HCT116 (cell line): ENCODE measurements around the gene FLYWCH1. TPM values are rescaled to one million over a fixed set of nuclear protein-coding genes. Genes with fewer than 3 reads are reported as not detected.
A peak's percentile ranks its signal among the peaks of the same experiment; 100 is the strongest.
"Not testable (repeated sequence)": the region's sequence is repeated elsewhere in the genome, so short reads cannot be mapped to it uniquely, and the experiment has no call there.

ENCODE experiments used
- ATAC-seq: fragments of 200-7000 bp; cut with Tn5 transposase; 2 replicates; pipeline ENCODE4 v1.9.1; 2020; ENCODE audit warnings: mild to moderate bottlenecking, moderate library complexity
- BruUV-seq: library from RNA; stranded (reverse); fragments of 400-500 nt; replicated peaks from 2 replicates; lab custom pipeline; 2021; lab: Mats Ljungman, UMichigan
- CTCF ChIA-PET: fragments of 300-600 bp; sonication (Branson Sonifier 250); formaldehyde crosslinking; loops from one replicate; lab custom pipeline; 2021; ENCODE audit warnings: antibody characterized with exemption; lab: Charles Lee
- POLR2A ChIA-PET: fragments of 300-600, 350-600 bp; sonication (Branson Sonifier 250); formaldehyde crosslinking; loops from one replicate; lab custom pipeline; 2021; ENCODE audit warnings: antibody characterized with exemption; lab: Charles Lee
- RAD21 ChIA-PET, 2 experiments: fragments of 300-600 bp; sonication (Branson Sonifier 250); formaldehyde crosslinking; loops; one replicate each; lab custom pipeline; 2023; ENCODE audit warnings: low total read pairs in 2 of 2; ENCODE audit not compliant: uncharacterized antibody in 2 of 2, unreplicated experiment in 2 of 2, low non-redundant PET in 1 of 2; lab: Charles Lee
- DNase-seq: peaks from one replicate; pipeline ENCODE4 v3.0.0-alpha.2; 2010; ENCODE audit warnings: low read depth, low spot score
- H2AFZ ChIP-seq: fragments of 200-600 bp; shearing (Covaris generic), sonication (generic); 2 replicates; pipeline ENCODE4 v1.6.1; 2017; ENCODE audit warnings: low read depth, mixed run types, mixed read lengths, antibody characterized with exemption, low read length; ENCODE audit not compliant: poor library complexity, severe bottlenecking
- H3K27ac ChIP-seq: 2 replicates; pipeline ENCODE4 v1.5.1; 2012; ENCODE audit warnings: low read depth, low read length
- H3K27me3 ChIP-seq: fragments of 200-600 bp; sonication (generic); 2 replicates; pipeline ENCODE4 v1.6.1; 2016; ENCODE audit warnings: mixed run types, low read length, mixed read lengths; ENCODE audit not compliant: insufficient read depth
- H3K36me3 ChIP-seq, 2 experiments: fragments of 200-500 bp in 1 of 2; fragments of 200-600 bp in 1 of 2; sonication (Bioruptor generic) in 1 of 2; sonication (generic) in 1 of 2; 2 replicates each; pipeline versions ENCODE4 v1.5.1 to v1.6.1; 2014 to 2016; ENCODE audit warnings: low read length in 2 of 2, inconsistent platforms in 1 of 2, mixed read lengths in 1 of 2, mixed run types in 1 of 2; ENCODE audit not compliant: insufficient read depth in 2 of 2, control insufficient read depth in 1 of 2
- H3K4me1 ChIP-seq, 2 experiments: fragments of 200-600 bp in 1 of 2; sonication (generic) in 1 of 2; 2 replicates each; pipeline versions ENCODE4 v1.5.1 to v1.6.1; 2012 to 2017; ENCODE audit warnings: low read length in 2 of 2, inconsistent platforms in 1 of 2, mild to moderate bottlenecking in 1 of 2, mixed read lengths in 1 of 2, mixed run types in 1 of 2, moderate library complexity in 1 of 2; ENCODE audit not compliant: insufficient read depth in 2 of 2, control insufficient read depth in 1 of 2
- H3K4me2 ChIP-seq: fragments of 200-600 bp; sonication (generic); 2 replicates; pipeline ENCODE4 v1.6.1; 2017; ENCODE audit warnings: mixed run types, low read length, mixed read lengths
- H3K4me3 ChIP-seq, 2 experiments: fragments of 200-600 bp in 1 of 2; sonication (generic) in 1 of 2; replicated peaks in 1 of 2; 2 replicates each; pipeline ENCODE4 v1.5.1; 2011 to 2016; ENCODE audit warnings: low read length in 2 of 2, control low read depth in 1 of 2, low read depth in 1 of 2, mild to moderate bottlenecking in 1 of 2, mixed read lengths in 1 of 2, mixed run types in 1 of 2
- H3K79me2 ChIP-seq: fragments of 200-600 bp; sonication (generic); 2 replicates; pipeline ENCODE4 v1.6.1; 2017; ENCODE audit warnings: mild to moderate bottlenecking, mixed run types, low read length, moderate library complexity, mixed read lengths; ENCODE audit not compliant: insufficient read depth
- H3K9ac ChIP-seq: fragments of 200-600 bp; sonication (generic); 2 replicates; pipeline ENCODE4 v1.6.1; 2016; ENCODE audit warnings: low read length, mixed read lengths
- H3K9me2 ChIP-seq: fragments of 200-600 bp; sonication (generic), shearing (Covaris generic); 2 replicates; pipeline ENCODE4 v1.6.1; 2017; ENCODE audit warnings: mixed run types, mild to moderate bottlenecking, moderate library complexity; ENCODE audit not compliant: insufficient read depth
- H3K9me3 ChIP-seq, 2 experiments: fragments of 200-500 bp in 1 of 2; fragments of 200-600 bp in 1 of 2; sonication (Bioruptor generic) in 1 of 2; sonication (generic) in 1 of 2; 2 replicates each; pipeline ENCODE4 v1.6.1; 2014 to 2017; ENCODE audit warnings: low read length in 2 of 2, mixed read lengths in 2 of 2, inconsistent platforms in 1 of 2, low read depth in 1 of 2, mild to moderate bottlenecking in 1 of 2, mixed run types in 1 of 2, moderate library complexity in 1 of 2; ENCODE audit not compliant: control insufficient read depth in 1 of 2, insufficient read depth in 1 of 2
- H4K20me1 ChIP-seq: fragments of 200-600 bp; sonication (generic), shearing (Covaris generic); 2 replicates; pipeline ENCODE4 v1.6.1; 2017; ENCODE audit warnings: mixed run types, mild to moderate bottlenecking, moderate library complexity; ENCODE audit not compliant: insufficient read depth
- CTCF ChIP-seq, 3 experiments: fragments of 200-600 bp in 1 of 3; sonication (generic) in 1 of 3; IDR thresholded peaks in 2 of 3; conservative IDR thresholded peaks in 1 of 3; 2 replicates each; pipeline ENCODE4 v1.5.1; 2012 to 2017; ENCODE audit warnings: low read depth in 2 of 3, low read length in 2 of 3, antibody characterized with exemption in 1 of 3, borderline replicate concordance in 1 of 3, control low read depth in 1 of 3, mild to moderate bottlenecking in 1 of 3, mixed read lengths in 1 of 3, mixed run types in 1 of 3, moderate library complexity in 1 of 3; ENCODE audit not compliant: insufficient read depth in 1 of 3
- ELF1 ChIP-seq: IDR thresholded peaks from 2 replicates; pipeline ENCODE4 v1.6.1; 2012; ENCODE audit warnings: low read depth, borderline replicate concordance
- EZH2 ChIP-seq: fragments of 200-600 bp; sonication (generic); IDR thresholded peaks from 2 replicates; pipeline ENCODE4 v1.6.1; 2017; ENCODE audit warnings: antibody characterized with exemption, mixed run types
- MAX ChIP-seq: IDR thresholded peaks from 2 replicates; pipeline ENCODE4 v1.6.1; 2012
- RAD21 ChIP-seq: IDR thresholded peaks from 2 replicates; pipeline ENCODE4 v1.6.1; 2012; ENCODE audit warnings: low read depth, mild to moderate bottlenecking
- REST ChIP-seq: IDR thresholded peaks from 2 replicates; pipeline ENCODE4 v1.6.1; 2012; ENCODE audit warnings: low read depth
- SP1 ChIP-seq: IDR thresholded peaks from 2 replicates; pipeline ENCODE4 v1.6.1; 2012; ENCODE audit warnings: low read depth
- ZNF274 ChIP-seq: fragments of 200-500 bp; sonication (Bioruptor generic); IDR thresholded peaks from 2 replicates; pipeline ENCODE4 v1.6.1; 2014; ENCODE audit warnings: mild to moderate bottlenecking, low read depth, low read length, inconsistent platforms
- intact Hi-C: fragments of 100-400 bp; cut with micrococcal nuclease; formaldehyde crosslinking; loops from 2 replicates; pipeline ENCODE4 v1.10.0; 2022
- total RNA-seq: library from RNA; stranded (reverse); gene quantifications from one replicate; pipeline ENCODE4 v1.2.1, GENCODE V29; 2021; ENCODE audit not compliant: unreplicated experiment

Gene FLYWCH1
- total RNA-seq, 1 experiment from 2014 or later: 66.6 TPM

GRCh38 chr16:2907084-2907753 is 4.5 kb upstream of the FLYWCH1 start:
- 0 out of 2 replicates have a peak overlapping the region, but pooled peaks have one; percentile 17 for H3K4me2 ChIP-seq
- H3K27ac ChIP-seq, H3K9me3 ChIP-seq, H3K27me3 ChIP-seq, H3K36me3 ChIP-seq, H3K9me2 ChIP-seq, DNase-seq, H3K9ac ChIP-seq, H3K79me2 ChIP-seq, BruUV-seq, intact Hi-C loops, ATAC-seq, H2AFZ ChIP-seq, H4K20me1 ChIP-seq, RAD21 ChIA-PET, H3K4me3 ChIP-seq: not testable (repeated sequence)
- ChIA-PET POLR2A (interaction anchor here (1.0 to 1.4 kb wide), 3 partner anchors 9 to 39 kb away, joined by 3 to 4 read pairs (median 3); no protein-coding TSS in a partner anchor), CTCF (interaction anchor here (0.7 to 2.9 kb wide), 7 partner anchors 9 to 68 kb away, joined by 3 to 10 read pairs (median 5); partner anchors contain the start of gene FLYWCH2)
- TF ChIP-seq CTCF (IDR thresholded peaks at IDR 0.05 in 2 of 3, conservative IDR thresholded peaks at IDR 0.05 in 1 of 3; ENCODE audit: borderline replicate concordance in 1 of 3, insufficient read depth in 1 of 3, low read depth in 2 of 3, low read length in 2 of 3): peak in 2 of 3 experiments; percentile 46; a peak in 4 of 6 replicates
- peaks cover 16 to 31% of the 10 kb centered on the region in 2 experiments for H3K4me1 ChIP-seq

- POLR2A ChIA-PET: no interaction called here
- Histone ChIP-seq H3K79me2 (peaks cover 9% of the 10 kb centered on the region), H3K27me3 (no peaks in the 10 kb centered on the region), H3K4me1 (peaks cover 22 to 46% of the 10 kb centered on the region in 2 experiments), H4K20me1 (no peaks in the 10 kb centered on the region), H3K9me3 (no peaks in the 10 kb centered on the region), H2AFZ (no peak overlapping the region), H3K9ac (no peak overlapping the region), H3K36me3 (no peaks in the 10 kb centered on the region), H3K9me2 (no peaks in the 10 kb centered on the region), H3K27ac (no peak overlapping the region), H3K4me3 (no peak overlapping the region), H3K4me2 (no peak overlapping the region)
- ATAC-seq (no peak), DNase-seq (no peak)
- CTCF ChIA-PET: interaction anchor here (0.7 to 2.5 kb wide), 2 partner anchors 41 to 68 kb away, joined by 3 to 8 read pairs; no protein-coding TSS in a partner anchor
- TF ChIP-seq REST (no peak), RAD21 (no peak), SP1 (no peak), ZNF274 (no peak), EZH2 (no peak), MAX (no peak), ELF1 (no peak), CTCF (IDR thresholded peaks at IDR 0.05 in 2 of 3, conservative IDR thresholded peaks at IDR 0.05 in 1 of 3; ENCODE audit: borderline replicate concordance in 1 of 3, insufficient read depth in 1 of 3, low read depth in 2 of 3, low read length in 2 of 3) (no peak)
- intact Hi-C loops: no loop called here
- no TSS peak for BruUV-seq
- RAD21 ChIA-PET: no interaction called here
Measured at GRCh38 chr16:2910441-2910969, 1.2 kb upstream of the FLYWCH1 start.
